ENCODE data around the gene BSCL2.
"Not testable (repeated sequence)": the region's sequence is repeated elsewhere in the genome, so short reads cannot be mapped to it uniquely, and the experiment has no call there.

The BSCL2 gene

DNA sequence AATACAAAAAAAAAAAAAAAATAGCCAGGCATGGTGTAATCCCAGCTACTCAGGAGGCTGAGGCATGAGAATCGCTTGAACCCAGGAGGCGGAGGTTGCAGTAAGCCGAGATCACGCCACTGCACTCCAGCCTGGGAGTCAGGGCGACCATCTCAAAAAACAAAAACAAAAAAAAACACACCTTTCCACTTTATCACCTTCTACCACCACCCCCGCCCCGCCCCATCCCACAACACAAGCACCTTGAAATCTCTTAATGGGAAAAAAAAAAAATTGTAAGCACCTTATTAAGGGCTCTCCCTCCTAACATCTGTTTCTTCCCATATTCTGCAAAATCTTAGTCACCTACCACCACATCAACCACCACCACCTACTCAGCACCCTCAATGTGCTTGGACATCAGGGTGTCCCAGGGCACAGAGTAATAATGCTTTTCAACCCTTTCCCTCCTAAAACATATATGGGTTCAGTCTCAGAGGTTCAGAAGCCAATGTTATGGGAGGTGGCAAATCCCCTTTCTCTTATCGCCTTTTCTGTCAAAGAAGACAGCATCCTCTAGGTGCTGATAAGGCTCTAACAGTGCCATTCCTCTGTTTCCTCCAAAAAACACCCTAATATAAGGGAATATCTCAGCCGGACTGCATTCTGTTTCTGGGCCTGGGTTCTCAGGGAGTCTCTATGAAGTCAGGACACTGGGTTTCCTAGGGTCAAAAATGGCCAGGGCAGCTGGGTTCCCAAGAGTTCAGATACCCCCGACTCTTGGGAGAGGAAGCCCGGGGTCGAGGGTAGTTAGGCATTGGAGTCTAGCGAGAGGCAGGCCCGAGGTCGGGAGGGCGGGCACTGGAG lies 54.8 kb downstream of the BSCL2 start:
- no peak for DNase-seq

DNA sequence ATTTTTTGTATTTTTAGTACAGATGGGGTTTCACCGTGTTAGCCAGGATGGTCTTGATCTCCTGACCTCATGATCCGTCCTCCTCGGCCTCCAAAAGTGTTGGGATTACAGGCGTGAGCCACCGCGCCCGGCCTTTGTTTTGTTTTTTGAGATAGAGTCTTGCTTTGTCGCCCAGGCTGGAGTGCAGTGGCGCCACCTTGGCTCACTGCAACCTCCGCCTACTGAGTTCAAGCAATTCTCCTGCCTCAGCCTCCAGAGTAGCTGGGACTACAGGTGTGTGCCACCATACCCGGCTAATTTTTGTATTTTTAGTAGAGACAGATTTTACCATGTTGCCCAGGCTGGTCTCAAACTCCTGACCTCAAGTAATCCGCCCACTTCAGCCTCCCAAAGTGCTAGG lies 56.9 kb downstream of the BSCL2 start:
- not testable (repeated sequence) for DNase-seq

DNA sequence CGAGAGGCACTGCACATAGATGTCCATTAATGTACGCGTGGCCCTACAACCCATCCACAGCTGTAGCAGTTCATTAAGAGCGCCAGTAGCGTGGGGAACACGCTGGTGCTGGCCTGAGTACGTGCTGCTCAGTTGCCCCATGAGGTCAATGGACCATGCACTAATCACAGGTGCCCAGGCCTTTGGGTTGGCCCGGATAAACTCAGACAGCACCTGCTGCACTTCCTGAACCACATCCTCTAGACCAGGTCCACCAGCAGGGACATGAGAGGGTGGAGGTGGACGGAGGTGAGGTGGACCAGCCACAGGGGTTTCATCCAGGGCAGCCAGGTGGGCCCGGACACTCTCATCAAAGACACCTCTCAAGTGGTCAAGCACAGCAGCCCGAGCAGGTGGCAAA lies 57.7 kb downstream of the BSCL2 start:
- DNase-seq = no peak

DNA sequence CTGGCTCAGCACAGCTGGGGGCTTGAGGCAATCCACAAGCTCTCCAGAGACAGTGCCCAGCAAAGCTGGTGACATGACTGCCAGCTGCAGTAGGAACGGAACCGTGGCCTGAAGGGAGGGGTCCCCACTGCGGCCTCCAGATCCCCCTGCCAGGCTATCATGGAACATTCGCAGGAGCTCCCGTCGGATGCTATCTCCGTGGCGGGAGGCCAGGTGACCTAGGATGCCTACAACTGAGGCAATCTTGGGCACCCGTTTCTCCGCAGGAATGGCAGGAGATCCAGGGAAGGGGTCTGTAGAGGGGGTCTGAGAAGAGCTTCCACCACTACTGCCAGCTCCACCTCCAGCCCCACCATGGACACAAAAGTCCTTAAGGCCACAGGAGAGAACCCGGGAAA lies 58.3 kb downstream of the BSCL2 start:
- DNase-seq = no peak

DNA sequence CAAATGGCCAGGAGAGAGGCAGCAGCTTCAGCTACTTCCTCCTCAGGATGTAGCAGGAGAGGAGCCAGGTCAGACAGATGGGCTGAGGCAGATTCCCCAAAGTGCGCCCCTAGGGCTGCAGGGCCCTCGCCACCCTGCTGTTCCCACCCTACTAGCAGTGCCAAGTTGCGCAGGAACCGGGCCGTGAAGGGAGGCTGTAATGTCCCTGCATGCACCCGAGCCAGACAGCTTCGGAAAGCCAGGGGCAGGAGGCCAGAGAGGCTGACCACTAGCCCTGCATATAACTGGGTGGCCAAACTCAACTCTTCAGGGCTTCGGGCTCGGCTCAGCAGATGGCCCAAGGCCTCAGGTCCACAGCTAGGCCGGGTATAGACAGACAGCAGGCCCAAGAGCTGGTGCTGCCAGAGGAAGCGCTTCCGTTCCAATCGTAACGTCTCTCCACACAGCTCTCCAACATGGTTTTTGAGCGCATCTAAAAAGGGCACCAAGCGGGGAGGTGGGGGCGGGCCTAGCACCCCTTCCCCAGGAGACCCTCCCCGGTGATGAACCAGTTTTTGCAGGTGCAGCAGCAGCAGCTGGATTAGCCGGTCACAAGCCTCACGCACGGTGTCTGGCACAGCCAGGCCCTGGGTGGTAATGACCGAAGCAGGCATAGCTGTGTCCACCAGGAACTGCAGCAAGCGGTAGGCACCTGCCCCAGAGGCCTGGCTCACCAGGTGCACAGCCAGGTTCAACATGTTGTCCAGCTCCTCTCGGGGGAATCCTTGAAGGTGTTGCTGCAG lies 58.8 kb downstream of the BSCL2 start:
- DNase-seq = no peak

DNA sequence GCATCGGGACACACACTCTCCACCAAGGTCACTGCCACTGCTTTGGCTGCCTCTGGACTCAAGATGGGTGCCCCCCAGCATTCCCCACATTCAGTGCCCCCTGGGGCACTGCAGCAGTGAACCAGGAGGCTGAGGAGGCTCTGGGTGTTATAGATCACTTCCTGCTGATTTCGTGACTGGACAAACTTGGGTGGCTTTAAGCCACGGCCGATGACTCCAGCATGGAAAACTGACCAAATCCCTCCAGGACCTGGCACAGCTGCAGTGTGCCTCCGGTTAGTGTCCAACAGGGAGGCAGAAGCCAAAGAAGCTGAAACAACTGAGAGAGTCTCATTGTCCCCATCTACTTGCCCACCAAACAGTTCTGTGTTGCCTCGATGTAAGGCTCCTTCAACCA lies 59.6 kb downstream of the BSCL2 start:
- DNase-seq = no peak

DNA sequence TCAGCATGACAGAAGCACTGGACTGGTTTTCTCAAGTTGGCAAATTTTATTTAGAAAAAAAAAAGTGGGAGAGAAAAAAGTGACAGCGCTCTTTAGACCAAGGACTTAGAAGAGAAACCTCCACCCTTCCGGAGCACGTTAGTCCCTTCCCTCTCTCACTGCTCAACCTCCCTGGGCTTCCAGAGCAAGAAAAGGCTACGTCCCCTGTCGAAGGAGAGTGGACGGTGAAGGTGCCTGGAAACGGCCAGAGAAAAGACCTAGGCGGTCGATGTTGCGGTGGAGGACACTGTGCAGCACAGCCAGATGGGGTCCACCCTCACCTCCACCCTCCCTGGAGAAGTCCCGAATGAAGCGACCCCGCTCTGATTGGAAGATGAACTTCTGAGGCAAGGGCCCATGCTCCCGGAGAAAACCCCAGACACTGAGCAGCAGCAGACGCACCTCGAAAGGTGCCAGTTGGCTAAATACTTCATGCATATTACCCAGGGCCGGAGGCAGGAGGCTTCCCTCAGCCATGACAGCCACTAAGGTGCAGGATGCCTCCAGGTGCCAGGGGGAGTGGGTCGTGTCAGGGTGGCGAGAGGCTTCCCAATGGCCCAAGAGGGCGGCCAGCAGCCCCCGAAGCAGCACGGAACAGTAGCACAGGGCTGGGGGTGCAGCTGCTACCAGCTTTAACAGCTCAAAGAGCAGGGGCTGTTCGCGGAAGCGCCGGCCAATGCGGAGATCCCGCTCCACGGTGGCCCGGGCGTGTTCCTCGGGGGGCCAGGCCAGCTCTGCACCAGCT lies 60.2 kb downstream of the BSCL2 start:
- DNase-seq = no peak

DNA sequence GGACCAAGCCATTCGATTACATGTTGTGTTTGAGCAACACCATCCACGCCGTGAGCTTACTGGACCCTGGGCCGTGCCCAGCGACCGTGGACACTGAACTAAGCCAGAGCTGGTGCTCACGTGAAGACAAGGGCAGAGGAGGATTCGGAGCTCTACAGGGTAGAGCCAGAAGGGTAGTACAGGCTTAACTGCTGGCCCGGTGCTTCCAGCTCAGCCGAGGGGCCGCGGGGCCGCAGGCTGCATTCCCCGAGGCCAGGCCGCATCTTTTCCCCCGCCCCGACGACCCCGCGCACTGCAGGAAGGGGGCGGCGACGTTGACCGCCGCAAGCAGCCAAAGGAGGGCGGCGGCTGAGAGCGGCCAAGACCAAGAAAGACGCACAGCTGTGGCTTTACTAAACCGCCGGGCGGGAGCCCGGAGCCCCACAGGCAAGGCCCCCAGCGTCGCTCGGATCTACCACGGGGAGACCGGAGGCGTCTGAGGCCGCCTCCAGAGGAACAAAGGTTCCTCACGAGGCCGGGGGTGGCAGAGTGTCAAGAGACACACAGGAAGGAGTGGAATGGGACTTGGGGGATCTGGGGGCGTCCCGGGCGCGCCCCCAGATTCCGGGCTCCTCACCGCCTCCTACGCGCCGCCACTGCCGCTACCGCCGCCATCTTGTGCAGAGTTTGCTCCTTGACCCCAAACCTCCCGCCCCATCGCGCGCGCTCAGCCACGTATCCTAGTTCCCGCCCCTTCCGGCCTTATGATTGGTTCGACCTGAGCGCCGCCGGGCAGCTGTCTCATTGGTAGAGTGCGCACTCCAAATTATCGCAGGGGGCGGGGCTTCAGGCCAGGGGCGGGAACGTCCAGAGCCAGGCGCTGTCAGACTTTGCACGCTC lies 61.0 kb downstream of the BSCL2 start, which contains the start of gene GANAB:
GANAB (minus strand) TSS at position 668 of the 879 bp plus-strand sequence; CDS start at position 654, 14 bp downstream.
- DNase-seq = peak; percentile 98

DNA sequence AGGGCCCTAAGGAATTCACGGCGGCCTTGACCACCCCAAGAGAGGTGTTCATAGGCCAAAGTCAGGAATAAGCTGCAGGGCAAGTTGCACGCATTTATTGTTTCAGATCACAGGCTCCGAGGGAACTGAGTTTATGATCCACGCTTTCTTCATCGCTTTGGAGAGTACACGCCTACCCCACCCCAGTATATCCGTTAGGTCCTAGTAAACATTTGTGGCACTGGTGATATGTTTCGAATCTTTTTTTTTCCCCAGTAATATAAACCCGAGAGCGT lies 61.6 kb downstream of the BSCL2 start:
- DNase-seq = no peak

DNA sequence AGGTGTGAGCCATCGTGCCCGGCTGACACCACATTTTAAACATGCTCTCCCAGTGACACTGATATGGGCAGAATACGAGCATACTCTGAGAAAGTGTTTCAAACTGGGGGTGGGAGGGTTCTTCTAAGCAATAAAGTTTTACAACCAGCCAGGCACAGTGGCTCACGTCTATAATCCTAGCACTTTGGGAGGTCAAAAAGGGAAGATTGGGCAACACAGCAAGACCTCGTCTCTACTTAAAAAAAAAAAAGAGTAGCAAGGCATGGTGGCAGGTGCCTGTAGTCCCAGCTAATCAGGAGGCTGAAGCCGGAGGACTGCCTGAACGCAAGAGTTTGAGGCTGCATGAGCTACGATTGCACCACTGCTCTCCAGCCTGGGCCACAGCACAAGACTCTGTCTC lies 63.0 kb downstream of the BSCL2 start:
- no peak for DNase-seq

Measured in NCI-H510A (cell line).